DOHH2 (cell line): ENCODE measurements around the gene PLA2G4B.

Source experiments
- H3F3A ChIP-seq: fragments of 200-600 bp; sonication (generic), shearing (Covaris generic); 2 replicates; pipeline ENCODE4 v1.6.0; 2016; ENCODE audit warnings: antibody characterized with exemption, mild to moderate bottlenecking; ENCODE audit not compliant: control insufficient read depth, insufficient read depth
- H3K27ac ChIP-seq: fragments of 200-600 bp; sonication (generic); 2 replicates; pipeline ENCODE4 v1.5.1; 2014; ENCODE audit warnings: low read depth, mild to moderate bottlenecking, low read length, moderate library complexity
- H3K27me3 ChIP-seq: fragments of 200-600 bp; sonication (generic); 2 replicates; pipeline ENCODE4 v1.6.1; 2014; ENCODE audit warnings: mild to moderate bottlenecking, low read length, mixed read lengths; ENCODE audit not compliant: control insufficient read depth
- H3K36me3 ChIP-seq: fragments of 200-600 bp; sonication (generic); 2 replicates; pipeline ENCODE4 v1.6.1; 2014; ENCODE audit warnings: mild to moderate bottlenecking, low read length, moderate library complexity, mixed read lengths; ENCODE audit not compliant: control insufficient read depth
- H3K4me1 ChIP-seq: fragments of 200-600 bp; sonication (generic); 2 replicates; pipeline ENCODE4 v1.6.1; 2014; ENCODE audit warnings: mild to moderate bottlenecking, low read length, mixed read lengths; ENCODE audit not compliant: control insufficient read depth
- H3K4me2 ChIP-seq: fragments of 200-600 bp; sonication (generic); 2 replicates; pipeline ENCODE4 v1.6.0; 2014; ENCODE audit warnings: mild to moderate bottlenecking, low read length, moderate library complexity
- H3K4me3 ChIP-seq: fragments of 200-600 bp; sonication (generic); 2 replicates; pipeline ENCODE4 v1.5.1; 2014; ENCODE audit warnings: mild to moderate bottlenecking, low read length, mixed read lengths
- H3K79me2 ChIP-seq: fragments of 200-600 bp; sonication (generic); 2 replicates; pipeline ENCODE4 v1.6.1; 2014; ENCODE audit warnings: mild to moderate bottlenecking, low read length, mixed read lengths; ENCODE audit not compliant: control insufficient read depth
- H3K9me2 ChIP-seq: fragments of 200-600 bp; sonication (generic); replicated peaks from 2 replicates; pipeline ENCODE4 v1.6.1; 2014; ENCODE audit warnings: mild to moderate bottlenecking, low read length, mixed read lengths; ENCODE audit not compliant: control insufficient read depth
- H3K9me3 ChIP-seq: fragments of 200-600 bp; sonication (generic); 2 replicates; pipeline ENCODE4 v1.6.1; 2014; ENCODE audit warnings: antibody characterized with exemption, low read length, mixed read lengths; ENCODE audit not compliant: control insufficient read depth, insufficient read depth
- H4K20me1 ChIP-seq: fragments of 200-600 bp; sonication (generic); 2 replicates; pipeline ENCODE4 v1.6.0; 2014; ENCODE audit warnings: low read depth, mild to moderate bottlenecking, antibody characterized with exemption, low read length, moderate library complexity; ENCODE audit not compliant: control insufficient read depth, insufficient read depth
- EZH2phosphoT487 ChIP-seq: fragments of 200-600 bp; sonication (generic); IDR thresholded peaks from 2 replicates; pipeline ENCODE4 v1.6.1; 2017; ENCODE audit warnings: borderline replicate concordance, mild to moderate bottlenecking, antibody characterized with exemption, low read length, moderate library complexity, mixed read lengths
- TF ChIP-seq, protein P1 (sequence below): fragments of 200-600 bp; sonication (generic); IDR thresholded peaks from one replicate; pipeline ENCODE4 v1.5.1; 2014; ENCODE audit warnings: antibody characterized with exemption, mild to moderate bottlenecking, low read depth, low read length; ENCODE audit not compliant: poor library complexity, severe bottlenecking

The PLA2G4B gene

DNA sequence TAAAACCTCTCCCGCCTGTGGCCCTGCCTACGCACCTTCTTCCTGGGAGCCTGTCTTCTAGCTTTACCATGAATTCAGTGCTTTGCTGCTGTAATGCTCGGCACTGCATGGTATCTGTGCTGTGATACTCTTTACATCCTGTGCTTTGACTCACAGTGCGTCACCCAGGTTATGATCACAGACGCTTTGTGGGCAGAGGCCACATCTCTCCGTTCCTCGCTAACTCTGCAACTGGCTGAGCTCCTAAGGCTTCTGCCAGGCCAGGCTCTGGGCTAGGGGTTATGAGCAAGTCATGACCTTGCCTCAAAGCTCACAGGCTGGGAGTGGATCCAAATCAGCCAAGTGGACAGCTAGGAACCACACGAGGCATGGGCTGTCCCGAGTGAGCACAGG lies 32.0 kb downstream of the PLA2G4B start:
- Histone ChIP-seq H3F3A (no peaks in the 10 kb centered on the region), H3K79me2 (no peaks in the 10 kb centered on the region), H4K20me1 (no peaks in the 10 kb centered on the region), H3K9me3 (no peaks in the 10 kb centered on the region), H3K27me3 (peaks cover 3% of the 10 kb centered on the region; the same call in 1 of the 2 replicates), H3K36me3 (no peaks in the 10 kb centered on the region), H3K27ac (no peak overlapping the region), H3K4me2 (no peak overlapping the region), H3K9me2 (no peaks in the 10 kb centered on the region), H3K4me1 (peaks cover 5% of the 10 kb centered on the region), H3K4me3 (no peak overlapping the region)
- TF ChIP-seq, protein P1, sequence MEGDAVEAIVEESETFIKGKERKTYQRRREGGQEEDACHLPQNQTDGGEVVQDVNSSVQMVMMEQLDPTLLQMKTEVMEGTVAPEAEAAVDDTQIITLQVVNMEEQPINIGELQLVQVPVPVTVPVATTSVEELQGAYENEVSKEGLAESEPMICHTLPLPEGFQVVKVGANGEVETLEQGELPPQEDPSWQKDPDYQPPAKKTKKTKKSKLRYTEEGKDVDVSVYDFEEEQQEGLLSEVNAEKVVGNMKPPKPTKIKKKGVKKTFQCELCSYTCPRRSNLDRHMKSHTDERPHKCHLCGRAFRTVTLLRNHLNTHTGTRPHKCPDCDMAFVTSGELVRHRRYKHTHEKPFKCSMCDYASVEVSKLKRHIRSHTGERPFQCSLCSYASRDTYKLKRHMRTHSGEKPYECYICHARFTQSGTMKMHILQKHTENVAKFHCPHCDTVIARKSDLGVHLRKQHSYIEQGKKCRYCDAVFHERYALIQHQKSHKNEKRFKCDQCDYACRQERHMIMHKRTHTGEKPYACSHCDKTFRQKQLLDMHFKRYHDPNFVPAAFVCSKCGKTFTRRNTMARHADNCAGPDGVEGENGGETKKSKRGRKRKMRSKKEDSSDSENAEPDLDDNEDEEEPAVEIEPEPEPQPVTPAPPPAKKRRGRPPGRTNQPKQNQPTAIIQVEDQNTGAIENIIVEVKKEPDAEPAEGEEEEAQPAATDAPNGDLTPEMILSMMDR: no peak
- no peak for TF ChIP-seq EZH2phosphoT487

DNA sequence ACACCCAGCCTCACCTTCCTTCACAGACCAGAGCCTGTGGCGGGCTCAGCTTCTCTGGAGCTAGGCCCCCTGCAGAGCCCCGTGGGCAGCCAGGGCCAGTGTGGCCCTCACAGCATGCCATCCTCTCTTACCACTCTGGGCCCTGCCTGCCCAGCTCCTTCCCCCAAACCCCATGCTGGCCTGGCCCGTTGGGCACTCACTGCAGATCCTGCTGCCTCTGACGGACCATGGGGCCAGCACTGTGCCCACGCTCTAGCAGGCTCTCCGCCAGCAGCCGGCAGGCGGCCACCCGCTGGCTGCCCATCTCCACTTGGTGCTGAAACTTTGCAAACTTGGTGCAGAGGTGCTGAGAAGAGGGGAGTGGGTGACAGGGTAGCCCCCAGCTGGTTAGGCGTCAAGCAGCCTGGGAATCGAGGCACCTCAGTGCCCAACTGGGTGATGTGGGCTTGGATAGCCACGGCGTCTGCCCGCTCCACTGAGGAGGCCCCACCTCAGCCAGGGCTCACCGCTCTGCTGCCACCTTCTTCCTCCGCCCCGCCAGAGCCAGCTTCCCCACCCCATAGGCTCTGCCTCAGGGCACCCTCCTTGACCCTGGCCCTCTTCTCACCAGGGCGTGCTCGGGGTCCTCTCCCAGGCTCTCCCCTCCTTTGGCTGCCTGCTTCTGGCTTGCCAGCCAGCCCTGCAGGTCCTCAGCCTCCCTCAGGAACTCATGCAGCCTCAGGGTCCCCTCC lies 32.7 kb downstream of the PLA2G4B start:
- H3F3A ChIP-seq: 0 out of 2 replicates have a peak, but pooled peaks cover 2% of the 10 kb centered on the region
- H4K20me1 ChIP-seq: no peaks in the 10 kb centered on the region
- H3K36me3 ChIP-seq: no peaks in the 10 kb centered on the region
- H3K27ac ChIP-seq: no peak overlapping the region
- no peaks in the 10 kb centered on the region for H3K9me3 ChIP-seq
- peaks cover 3% of the 10 kb centered on the region; the same call in 1 of the 2 replicates for H3K27me3 ChIP-seq
- H3K4me1 ChIP-seq: peaks cover 12% of the 10 kb centered on the region
- no peaks in the 10 kb centered on the region for H3K79me2 ChIP-seq
- no peak for TF ChIP-seq EZH2phosphoT487
- TF ChIP-seq, protein P1: no peak
- no peak overlapping the region for H3K4me3 ChIP-seq
- H3K4me2 ChIP-seq: no peak overlapping the region
- H3K9me2 ChIP-seq: no peaks in the 10 kb centered on the region

DNA sequence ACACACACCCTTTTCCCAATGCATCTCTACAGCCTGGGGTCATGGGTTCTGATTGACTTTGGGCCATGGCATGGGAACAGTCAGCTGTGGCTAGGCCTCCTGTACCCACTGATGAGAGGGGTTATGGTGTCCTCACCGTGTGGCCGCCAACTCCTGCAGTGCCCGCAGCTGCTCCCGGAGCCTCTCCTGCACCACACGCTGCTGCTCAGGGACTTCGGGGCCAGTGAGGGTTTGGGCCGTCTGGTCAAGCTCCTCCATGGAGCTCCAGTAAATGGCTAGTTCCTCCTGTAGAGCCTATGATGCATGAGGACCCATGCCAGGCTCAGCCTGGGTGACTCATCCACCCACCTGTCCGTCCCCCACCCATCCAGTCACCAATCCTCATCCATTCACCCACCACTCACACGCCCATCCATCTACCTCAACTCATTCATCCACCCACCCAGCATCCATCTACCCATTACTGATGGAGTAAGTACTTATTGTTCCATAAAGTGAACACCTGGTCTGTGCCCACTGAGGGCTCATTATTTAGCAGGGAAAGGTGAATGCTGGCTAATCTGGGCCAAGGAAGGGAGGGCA lies 33.6 kb downstream of the PLA2G4B start:
- Histone ChIP-seq H3K79me2 (no peaks in the 10 kb centered on the region), H3K27ac (no peak overlapping the region), H3K4me2 (no peak overlapping the region), H3F3A (0 out of 2 replicates have a peak, but pooled peaks cover 2% of the 10 kb centered on the region), H4K20me1 (no peaks in the 10 kb centered on the region), H3K4me3 (no peak overlapping the region), H3K36me3 (no peaks in the 10 kb centered on the region), H3K9me2 (no peaks in the 10 kb centered on the region), H3K9me3 (no peaks in the 10 kb centered on the region), H3K4me1 (peaks cover 20% of the 10 kb centered on the region), H3K27me3 (peaks cover 3% of the 10 kb centered on the region; the same call in 1 of the 2 replicates)
- no peak for TF ChIP-seq EZH2phosphoT487
- TF ChIP-seq, protein P1: no peak
